SK-N-SH treated with all-trans-retinoic acid at 6 μM for 48 hours (cell line): Measurements from ENCODE around the gene NUDT15.

Experiments
- ATAC-seq: fragments of 200-7000 bp; cut with Tn5 transposase; 3 replicates; pipeline ENCODE4 v1.9.1; 2020; ENCODE audit warnings: mild to moderate bottlenecking, moderate library complexity
- ARNTL ChIP-seq: fragments of 450-650 bp; formaldehyde crosslinking; IDR thresholded peaks from 2 replicates; pipeline ENCODE4 v1.5.0; 2020; ENCODE audit warnings: low read depth, mild to moderate bottlenecking, moderate library complexity, borderline replicate concordance
- BACH2 ChIP-seq: fragments of 250-450 bp; sonication (Bioruptor Pico); IDR thresholded peaks from 2 replicates; pipeline ENCODE4 v1.9.0; 2021; ENCODE audit warnings: mild to moderate bottlenecking, borderline replicate concordance
- CSDC2 ChIP-seq: fragments of 250-450 bp; sonication (Bioruptor Pico); IDR thresholded peaks from 2 replicates; pipeline ENCODE4 v1.5.0; 2020; ENCODE audit warnings: mild to moderate bottlenecking, moderate library complexity
- ESRRG ChIP-seq: fragments of 250-450 bp; sonication (Bioruptor Pico); IDR thresholded peaks from 2 replicates; pipeline ENCODE4 v1.6.1; 2021; ENCODE audit warnings: mild to moderate bottlenecking
- ISL1 ChIP-seq: fragments of 250-450 bp; sonication (Bioruptor Pico); IDR thresholded peaks from 2 replicates; pipeline ENCODE4 v2.1.2; 2022; ENCODE audit warnings: mild to moderate bottlenecking, moderate library complexity
- OSR1 ChIP-seq: fragments of 250-450 bp; sonication (Bioruptor Pico); IDR thresholded peaks from 2 replicates; pipeline ENCODE4 v1.8.0; 2022; ENCODE audit warnings: moderate library complexity, mild to moderate bottlenecking, inconsistent platforms
- PPARA ChIP-seq: fragments of 250-450 bp; sonication (Bioruptor Pico); IDR thresholded peaks from 2 replicates; pipeline ENCODE4 v1.5.0; 2020; ENCODE audit warnings: mild to moderate bottlenecking, borderline replicate concordance
- RARB ChIP-seq: fragments of 250-450 bp; sonication (Bioruptor Pico); IDR thresholded peaks from 2 replicates; pipeline ENCODE4 v1.8.0; 2021; ENCODE audit warnings: mild to moderate bottlenecking, moderate library complexity
- TOX ChIP-seq: fragments of 250-450 bp; sonication (Bioruptor Pico); IDR thresholded peaks from 2 replicates; pipeline ENCODE4 v1.8.0; 2021; ENCODE audit warnings: mild to moderate bottlenecking, moderate library complexity, borderline replicate concordance
- ZC3H10 ChIP-seq: fragments of 250-450 bp; sonication (Bioruptor Pico); IDR thresholded peaks from 2 replicates; pipeline ENCODE4 v1.5.1; 2021; ENCODE audit warnings: mild to moderate bottlenecking, moderate library complexity
- ZFP3 ChIP-seq: fragments of 250-450 bp; sonication (Bioruptor Pico); IDR thresholded peaks from 2 replicates; pipeline ENCODE4 v1.5.0; 2020; ENCODE audit warnings: mild to moderate bottlenecking, moderate library complexity
- ZFP30 ChIP-seq: fragments of 450-650 bp; formaldehyde crosslinking; IDR thresholded peaks from 2 replicates; pipeline ENCODE4 v1.5.0; 2022; ENCODE audit warnings: mild to moderate bottlenecking, moderate library complexity
- ZNF565 ChIP-seq: fragments of 450-650 bp; formaldehyde crosslinking; conservative IDR thresholded peaks from 2 replicates; pipeline ENCODE4 v1.5.0; 2020; ENCODE audit warnings: low read depth, mild to moderate bottlenecking, moderate library complexity
- ZNF70 ChIP-seq: fragments of 450-650 bp; formaldehyde crosslinking; IDR thresholded peaks from 2 replicates; pipeline ENCODE4 v1.5.0; 2020; ENCODE audit warnings: mild to moderate bottlenecking, moderate library complexity
- TF ChIP-seq, protein P1 (sequence below): fragments of 250-450 bp; sonication (Bioruptor Pico); IDR thresholded peaks from 2 replicates; pipeline ENCODE4 v1.5.1; 2020; ENCODE audit warnings: low read depth, mild to moderate bottlenecking, moderate library complexity
- TF ChIP-seq, protein P2 (sequence below): fragments of 250-450 bp; sonication (Bioruptor Pico); IDR thresholded peaks from 2 replicates; pipeline ENCODE4 v1.5.0; 2020; ENCODE audit warnings: mild to moderate bottlenecking, moderate library complexity
- TF ChIP-seq, protein P3 (sequence below): fragments of 250-450 bp; sonication (Bioruptor Pico); IDR thresholded peaks from 2 replicates; pipeline ENCODE4 v1.8.0; 2021; ENCODE audit warnings: low read depth, mild to moderate bottlenecking, moderate library complexity, borderline replicate concordance
- TF ChIP-seq, protein P4 (sequence below): fragments of 250-450 bp; sonication (Bioruptor Pico); IDR thresholded peaks from 2 replicates; pipeline ENCODE4 v1.5.1; 2021; ENCODE audit warnings: mild to moderate bottlenecking, moderate library complexity

The NUDT15 gene

DNA sequence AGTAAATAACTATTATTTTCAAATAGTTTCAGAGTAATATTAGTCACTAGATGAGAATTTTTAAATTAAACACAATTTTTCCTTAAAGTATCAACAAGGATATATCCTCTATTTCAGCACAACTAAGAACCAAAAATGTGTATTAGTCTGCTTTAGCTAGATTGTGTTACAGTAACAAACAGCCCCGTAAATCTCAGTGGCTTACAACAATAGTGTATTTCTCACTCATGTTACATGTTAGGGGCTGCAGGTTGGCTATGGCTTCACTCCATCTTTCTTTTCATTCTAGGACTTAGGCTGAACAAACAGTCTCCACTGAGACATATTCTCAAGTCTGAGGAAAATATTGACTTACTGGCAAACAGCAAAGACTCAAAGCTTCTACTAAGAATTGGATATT is 24.9 kb upstream of the NUDT15 start:
- no peak for TF ChIP-seq RARB (CRISPR knock-in tag)
- TF ChIP-seq ZNF70 (CRISPR knock-in tag) = no peak
- no peak for TF ChIP-seq ZC3H10 (CRISPR knock-in tag)
- TF ChIP-seq, protein P1, sequence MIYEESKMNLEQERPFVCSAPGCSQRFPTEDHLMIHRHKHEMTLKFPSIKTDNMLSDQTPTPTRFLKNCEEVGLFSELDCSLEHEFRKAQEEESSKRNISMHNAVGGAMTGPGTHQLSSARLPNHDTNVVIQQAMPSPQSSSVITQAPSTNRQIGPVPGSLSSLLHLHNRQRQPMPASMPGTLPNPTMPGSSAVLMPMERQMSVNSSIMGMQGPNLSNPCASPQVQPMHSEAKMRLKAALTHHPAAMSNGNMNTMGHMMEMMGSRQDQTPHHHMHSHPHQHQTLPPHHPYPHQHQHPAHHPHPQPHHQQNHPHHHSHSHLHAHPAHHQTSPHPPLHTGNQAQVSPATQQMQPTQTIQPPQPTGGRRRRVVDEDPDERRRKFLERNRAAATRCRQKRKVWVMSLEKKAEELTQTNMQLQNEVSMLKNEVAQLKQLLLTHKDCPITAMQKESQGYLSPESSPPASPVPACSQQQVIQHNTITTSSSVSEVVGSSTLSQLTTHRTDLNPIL (CRISPR knock-in tag) = no peak
- no peak for TF ChIP-seq BACH2
- TF ChIP-seq TOX (CRISPR knock-in tag) = no peak
- TF ChIP-seq, protein P2, sequence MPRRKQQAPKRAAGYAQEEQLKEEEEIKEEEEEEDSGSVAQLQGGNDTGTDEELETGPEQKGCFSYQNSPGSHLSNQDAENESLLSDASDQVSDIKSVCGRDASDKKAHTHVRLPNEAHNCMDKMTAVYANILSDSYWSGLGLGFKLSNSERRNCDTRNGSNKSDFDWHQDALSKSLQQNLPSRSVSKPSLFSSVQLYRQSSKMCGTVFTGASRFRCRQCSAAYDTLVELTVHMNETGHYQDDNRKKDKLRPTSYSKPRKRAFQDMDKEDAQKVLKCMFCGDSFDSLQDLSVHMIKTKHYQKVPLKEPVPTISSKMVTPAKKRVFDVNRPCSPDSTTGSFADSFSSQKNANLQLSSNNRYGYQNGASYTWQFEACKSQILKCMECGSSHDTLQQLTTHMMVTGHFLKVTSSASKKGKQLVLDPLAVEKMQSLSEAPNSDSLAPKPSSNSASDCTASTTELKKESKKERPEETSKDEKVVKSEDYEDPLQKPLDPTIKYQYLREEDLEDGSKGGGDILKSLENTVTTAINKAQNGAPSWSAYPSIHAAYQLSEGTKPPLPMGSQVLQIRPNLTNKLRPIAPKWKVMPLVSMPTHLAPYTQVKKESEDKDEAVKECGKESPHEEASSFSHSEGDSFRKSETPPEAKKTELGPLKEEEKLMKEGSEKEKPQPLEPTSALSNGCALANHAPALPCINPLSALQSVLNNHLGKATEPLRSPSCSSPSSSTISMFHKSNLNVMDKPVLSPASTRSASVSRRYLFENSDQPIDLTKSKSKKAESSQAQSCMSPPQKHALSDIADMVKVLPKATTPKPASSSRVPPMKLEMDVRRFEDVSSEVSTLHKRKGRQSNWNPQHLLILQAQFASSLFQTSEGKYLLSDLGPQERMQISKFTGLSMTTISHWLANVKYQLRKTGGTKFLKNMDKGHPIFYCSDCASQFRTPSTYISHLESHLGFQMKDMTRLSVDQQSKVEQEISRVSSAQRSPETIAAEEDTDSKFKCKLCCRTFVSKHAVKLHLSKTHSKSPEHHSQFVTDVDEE (CRISPR knock-in tag) = no peak
- TF ChIP-seq ESRRG (CRISPR knock-in tag) = no peak
- no peak for TF ChIP-seq ZNF565 (CRISPR knock-in tag)
- ATAC-seq = no peak

DNA sequence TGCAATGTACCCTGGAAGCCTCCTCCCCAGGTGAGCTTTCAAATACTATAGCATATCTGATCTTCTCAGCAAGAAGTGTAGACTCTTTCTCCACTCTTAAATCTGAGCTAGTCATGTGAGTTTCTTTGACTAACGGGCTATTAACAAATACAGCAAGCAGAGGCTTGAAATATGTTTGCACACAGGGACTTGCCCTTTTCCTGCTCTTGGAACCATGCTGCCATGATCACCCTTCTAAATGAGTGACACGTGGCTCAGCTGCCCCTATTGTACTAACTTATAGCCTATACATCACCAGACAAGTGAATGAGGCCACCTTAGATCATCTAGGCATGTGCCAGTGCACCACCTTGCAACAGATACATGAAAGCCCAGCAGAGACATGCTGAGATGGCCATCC is 23.2 kb upstream of the NUDT15 start:
- no peak for ATAC-seq
- TF ChIP-seq, protein P2 (CRISPR knock-in tag) = no peak
- no peak for TF ChIP-seq ZFP30 (CRISPR knock-in tag)
- TF ChIP-seq, protein P3, sequence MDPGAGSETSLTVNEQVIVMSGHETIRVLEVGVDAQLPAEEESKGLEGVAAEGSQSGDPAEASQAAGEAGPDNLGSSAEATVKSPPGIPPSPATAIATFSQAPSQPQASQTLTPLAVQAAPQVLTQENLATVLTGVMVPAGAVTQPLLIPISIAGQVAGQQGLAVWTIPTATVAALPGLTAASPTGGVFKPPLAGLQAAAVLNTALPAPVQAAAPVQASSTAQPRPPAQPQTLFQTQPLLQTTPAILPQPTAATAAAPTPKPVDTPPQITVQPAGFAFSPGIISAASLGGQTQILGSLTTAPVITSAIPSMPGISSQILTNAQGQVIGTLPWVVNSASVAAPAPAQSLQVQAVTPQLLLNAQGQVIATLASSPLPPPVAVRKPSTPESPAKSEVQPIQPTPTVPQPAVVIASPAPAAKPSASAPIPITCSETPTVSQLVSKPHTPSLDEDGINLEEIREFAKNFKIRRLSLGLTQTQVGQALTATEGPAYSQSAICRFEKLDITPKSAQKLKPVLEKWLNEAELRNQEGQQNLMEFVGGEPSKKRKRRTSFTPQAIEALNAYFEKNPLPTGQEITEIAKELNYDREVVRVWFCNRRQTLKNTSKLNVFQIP (CRISPR knock-in tag) = no peak
- no peak for TF ChIP-seq CSDC2 (CRISPR knock-in tag)
- no peak for TF ChIP-seq PPARA (CRISPR knock-in tag)
- no peak for TF ChIP-seq ARNTL
- no peak for TF ChIP-seq ISL1 (CRISPR knock-in tag)
- TF ChIP-seq, all 23 proteins: peak for 0

DNA sequence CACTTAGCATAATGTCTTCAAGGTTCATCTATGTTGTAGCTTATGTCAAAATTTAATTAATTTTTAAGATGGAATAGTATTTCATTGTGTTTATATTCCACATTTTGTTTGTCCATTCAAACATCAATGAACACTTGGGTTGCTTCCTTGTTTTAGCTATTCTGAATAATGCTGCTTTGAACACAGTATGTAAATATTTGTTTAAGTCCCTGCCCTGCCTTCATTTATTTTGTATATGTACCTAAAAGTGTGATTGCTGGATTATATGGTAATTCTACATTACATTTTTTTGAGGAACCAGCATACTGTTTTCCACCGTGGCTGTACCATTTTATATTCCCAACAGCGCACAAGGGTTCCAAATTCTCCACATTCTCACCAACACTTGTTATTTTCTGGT is 18.9 kb upstream of the NUDT15 start:
- no peak for ATAC-seq
- no peak for TF ChIP-seq ZFP3
- no peak for TF ChIP-seq ISL1 (CRISPR knock-in tag)
- TF ChIP-seq, protein P2 (CRISPR knock-in tag) = no peak
- no peak for TF ChIP-seq OSR1 (CRISPR knock-in tag)
- TF ChIP-seq ZFP30 (CRISPR knock-in tag) = no peak
- no peak for TF ChIP-seq ZNF565 (CRISPR knock-in tag)

DNA sequence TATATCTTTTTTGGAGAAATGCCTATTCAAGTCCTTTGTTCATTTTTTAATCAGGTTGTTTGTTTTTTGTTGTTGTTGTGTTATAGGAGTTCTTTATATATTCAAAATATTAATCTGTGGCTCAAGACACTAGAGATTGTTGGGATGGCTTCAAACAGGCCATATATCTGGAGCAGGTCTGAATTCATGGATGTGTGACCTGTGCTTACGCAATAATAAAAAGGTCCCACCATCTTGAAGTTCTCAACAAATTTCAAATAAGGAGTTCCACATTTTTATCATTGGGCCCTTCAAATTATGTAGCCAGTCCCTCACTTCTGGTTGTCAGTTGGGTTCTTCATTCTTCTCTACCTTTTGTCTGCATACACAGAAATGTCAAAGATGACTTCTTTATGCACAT is 17.7 kb upstream of the NUDT15 start:
- no peak for ATAC-seq
- TF ChIP-seq BACH2 (no peak), PPARA (CRISPR knock-in tag) (no peak)
- TF ChIP-seq, protein P4, sequence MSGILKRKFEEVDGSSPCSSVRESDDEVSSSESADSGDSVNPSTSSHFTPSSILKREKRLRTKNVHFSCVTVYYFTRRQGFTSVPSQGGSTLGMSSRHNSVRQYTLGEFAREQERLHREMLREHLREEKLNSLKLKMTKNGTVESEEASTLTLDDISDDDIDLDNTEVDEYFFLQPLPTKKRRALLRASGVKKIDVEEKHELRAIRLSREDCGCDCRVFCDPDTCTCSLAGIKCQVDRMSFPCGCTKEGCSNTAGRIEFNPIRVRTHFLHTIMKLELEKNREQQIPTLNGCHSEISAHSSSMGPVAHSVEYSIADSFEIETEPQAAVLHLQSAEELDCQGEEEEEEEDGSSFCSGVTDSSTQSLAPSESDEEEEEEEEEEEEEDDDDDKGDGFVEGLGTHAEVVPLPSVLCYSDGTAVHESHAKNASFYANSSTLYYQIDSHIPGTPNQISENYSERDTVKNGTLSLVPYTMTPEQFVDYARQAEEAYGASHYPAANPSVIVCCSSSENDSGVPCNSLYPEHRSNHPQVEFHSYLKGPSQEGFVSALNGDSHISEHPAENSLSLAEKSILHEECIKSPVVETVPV (CRISPR knock-in tag) = no peak
